ENCODE data around the gene SLC16A3. TPM values are rescaled to one million over a fixed set of nuclear protein-coding genes. Genes with fewer than 3 reads are reported as not detected.

Gene SLC16A3
- total RNA-seq, 3 donors from 2014 or later: 10.2 to 22.6 (median 17.3) TPM

GRCh38 chr17:82237083-82237745, 8.4 kb downstream of the SLC16A3 start:
- no peak overlapping the region for H3K4me3 ChIP-seq
- peak overlapping the region; percentile 71 to 85 for H3K27ac ChIP-seq
- no peaks in the 10 kb centered on the region for H3K36me3 ChIP-seq
- no peak for DNase-seq (ENCODE audit: low spot score in 2 of 2)
- TF ChIP-seq CTCF (IDR thresholded peaks at IDR 0.05): no peak
- TF ChIP-seq POLR2AphosphoS5 (IDR thresholded peaks at IDR 0.05): no peak
- H3K27me3 ChIP-seq: no peaks in the 10 kb centered on the region
- intact Hi-C loops (cut with DNase I; ENCODE audit: low total_unique reads): loop anchor here (10.0 kb wide), 1 partner anchor 178 kb away; the partner anchor contains the start of genes HEXD and OGFOD3
- no peaks in the 10 kb centered on the region for H3K9me3 ChIP-seq
- peaks cover 27 to 43% of the 10 kb centered on the region in 2 donors for H3K4me1 ChIP-seq

- peak overlapping the region; percentile 71 to 85 for H3K27ac ChIP-seq
- H3K4me3 ChIP-seq: peak overlapping the region in 2 of 3 donors; percentile 23 to 55
- no peaks in the 10 kb centered on the region for H3K27me3 ChIP-seq
- intact Hi-C loops (cut with DNase I; ENCODE audit: low total_unique reads): loop anchor here (10.0 kb wide), 1 partner anchor 177 kb away; the partner anchor contains the start of genes HEXD and OGFOD3
- TF ChIP-seq POLR2A (IDR thresholded peaks at IDR 0.05) (no peak), POLR2AphosphoS5 (IDR thresholded peaks at IDR 0.05) (no peak), CTCF (IDR thresholded peaks at IDR 0.05) (no peak)
- H3K36me3 ChIP-seq: no peaks in the 10 kb centered on the region
- no peak for DNase-seq (ENCODE audit: low spot score in 2 of 2)
- H3K9me3 ChIP-seq: no peaks in the 10 kb centered on the region
- H3K4me1 ChIP-seq: peaks cover 31 to 50% of the 10 kb centered on the region in 2 donors
These were observed 9.1 kb downstream of the SLC16A3 start for GRCh38 chr17:82237746-82238471.

- peak overlapping the region; percentile 71 to 85 for H3K27ac ChIP-seq
- intact Hi-C loops (cut with DNase I; ENCODE audit: low total_unique reads): loop anchor here (10.0 kb wide), 1 partner anchor 176 kb away; the partner anchor contains the start of genes HEXD and OGFOD3
- TF ChIP-seq POLR2AphosphoS5 (IDR thresholded peaks at IDR 0.05): peak in 1 of 3 donors; percentile 14
- TF ChIP-seq POLR2A (IDR thresholded peaks at IDR 0.05): no peak
- H3K9me3 ChIP-seq: no peaks in the 10 kb centered on the region
- peaks cover 31 to 54% of the 10 kb centered on the region in 2 donors for H3K4me1 ChIP-seq
- peak; percentile 86 to 89 for DNase-seq (ENCODE audit: low spot score in 2 of 2)
- H3K36me3 ChIP-seq: no peaks in the 10 kb centered on the region
- H3K4me3 ChIP-seq: peak overlapping the region in 2 of 3 donors; percentile 23 to 55
- no peaks in the 10 kb centered on the region for H3K27me3 ChIP-seq
These were observed 9.8 kb downstream of the SLC16A3 start for GRCh38 chr17:82238472-82239201.

GRCh38 chr17:82239401-82239925, 10.6 kb downstream of the SLC16A3 start:
- no peak for TF ChIP-seq CTCF (IDR thresholded peaks at IDR 0.05)
- TF ChIP-seq POLR2A (IDR thresholded peaks at IDR 0.05): no peak
- no peak for TF ChIP-seq POLR2AphosphoS5 (IDR thresholded peaks at IDR 0.05)
- Histone ChIP-seq H3K4me1 (peaks cover 31 to 54% of the 10 kb centered on the region in 2 donors), H3K36me3 (no peaks in the 10 kb centered on the region), H3K27me3 (no peaks in the 10 kb centered on the region), H3K4me3 (no peak overlapping the region), H3K27ac (peak overlapping the region; percentile 71 to 85), H3K9me3 (no peaks in the 10 kb centered on the region)
- no peak for DNase-seq (ENCODE audit: low spot score in 2 of 2)
- intact Hi-C loops (cut with DNase I; ENCODE audit: low total_unique reads): loop anchor here (10.0 kb wide), 1 partner anchor 175 kb away; the partner anchor contains the start of genes HEXD and OGFOD3

GRCh38 chr17:82239926-82240505, 11.2 kb downstream of the SLC16A3 start:
- intact Hi-C loops (cut with DNase I; ENCODE audit: low total_unique reads): loop anchor here (10.0 kb wide), 2 partner anchors 85 to 175 kb away; partner anchors contain the start of genes HEXD and OGFOD3
- H3K36me3 ChIP-seq: peaks cover 4% of the 10 kb centered on the region
- no peak for DNase-seq (ENCODE audit: low spot score in 2 of 2)

More at GRCh38 chr17:82239926-82240505, 11.2 kb downstream of the SLC16A3 start:
- TF ChIP-seq POLR2AphosphoS5 (IDR thresholded peaks at IDR 0.05): no peak
- TF ChIP-seq CTCF (IDR thresholded peaks at IDR 0.05): no peak
- no peak for TF ChIP-seq POLR2A (IDR thresholded peaks at IDR 0.05)
- no peaks in the 10 kb centered on the region for H3K27me3 ChIP-seq
- peak overlapping the region; percentile 79 to 85 for H3K27ac ChIP-seq
- H3K4me3 ChIP-seq: no peak overlapping the region
- H3K9me3 ChIP-seq: no peaks in the 10 kb centered on the region
- H3K4me1 ChIP-seq: peaks cover 31 to 54% of the 10 kb centered on the region in 2 donors

Measured in breast epithelium (tissue), 4 donors.